ENCODE results near the gene TXNL1.
"Not testable (repeated sequence)": the region's sequence is repeated elsewhere in the genome, so short reads cannot be mapped to it uniquely, and the experiment has no call there.

Gene TXNL1

DNA sequence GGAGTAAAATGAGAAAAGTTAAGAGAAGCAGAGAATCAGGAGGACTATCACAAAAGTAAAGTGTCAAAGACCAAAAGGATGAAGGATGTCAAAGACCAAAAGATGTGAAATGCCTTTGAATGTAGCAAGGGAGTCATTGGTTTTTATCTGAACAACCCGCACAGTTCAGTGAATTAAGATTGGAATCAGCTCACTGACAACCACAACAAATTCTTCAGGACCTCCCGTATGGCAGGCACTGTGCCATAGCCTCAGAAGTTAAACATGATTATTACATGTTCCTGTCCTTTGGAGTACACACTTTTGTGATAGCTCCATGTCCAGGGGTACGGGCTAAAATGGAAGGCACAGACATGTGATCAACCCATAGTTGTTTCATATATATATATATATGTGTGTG lies 5.0 kb upstream of the TXNL1 start:
- DNase-seq: no peak

DNA sequence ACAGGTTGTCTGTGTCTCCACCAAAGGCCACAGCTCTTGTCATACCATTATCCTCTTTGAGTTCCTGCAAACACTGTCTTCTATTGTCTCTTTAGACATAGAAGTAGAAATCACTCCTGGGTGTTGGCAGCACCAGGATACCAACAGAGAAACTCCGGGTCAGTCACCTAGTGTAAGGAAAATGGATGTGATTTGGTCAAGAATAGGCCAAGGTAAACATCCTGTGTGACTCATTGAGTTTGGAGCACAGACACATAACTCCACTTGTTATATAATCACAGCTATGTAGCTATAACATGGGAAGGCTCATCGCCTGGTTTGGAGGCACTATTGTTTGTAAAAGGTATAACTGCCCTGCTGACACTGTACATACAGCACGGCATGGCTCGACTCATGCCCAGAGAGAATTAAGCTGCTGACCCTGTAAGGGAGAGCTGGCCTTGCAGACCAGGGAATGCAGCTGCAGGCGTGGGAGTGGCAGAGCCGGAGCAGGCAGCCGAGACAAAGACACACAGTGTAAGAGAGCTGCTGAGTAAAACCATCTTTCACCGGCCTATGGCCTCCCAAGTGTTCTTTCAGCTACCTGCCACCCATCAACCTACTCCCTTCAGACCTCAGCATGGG lies 3.4 kb upstream of the TXNL1 start:
- DNase-seq: no peak

DNA sequence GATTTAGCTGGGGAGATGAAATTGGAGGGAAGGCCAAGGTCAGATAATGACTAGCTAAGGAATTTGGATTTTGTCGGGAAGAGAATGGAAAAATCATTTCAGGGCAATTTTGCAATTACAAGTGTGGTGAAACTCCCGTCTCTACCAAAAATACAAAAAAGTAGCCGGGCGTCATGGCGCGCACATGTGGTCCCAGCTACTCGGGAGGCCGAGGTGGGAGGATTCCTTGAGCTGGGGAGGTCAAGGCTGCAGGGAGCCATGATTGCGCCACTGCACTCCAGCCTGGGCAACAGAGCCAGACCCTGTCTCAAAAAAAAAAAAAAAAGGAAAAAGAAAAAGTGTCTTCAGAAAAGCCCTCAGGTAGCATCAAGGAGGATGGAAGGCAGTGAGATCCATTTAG lies 1.2 kb upstream of the TXNL1 start:
- no peak for DNase-seq

DNA sequence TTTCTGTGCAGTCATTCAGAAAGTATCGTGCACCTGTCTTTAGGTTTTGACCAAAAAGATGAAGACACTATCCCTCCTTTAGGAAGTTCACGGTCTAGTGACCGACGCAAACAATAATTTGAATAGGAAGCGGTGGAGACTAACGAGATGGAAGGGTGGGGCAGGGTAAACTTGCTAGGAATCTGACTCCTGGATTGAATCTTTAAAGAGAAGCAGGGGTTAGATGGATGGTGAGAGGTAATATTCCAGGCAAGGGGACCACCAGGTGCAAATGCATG lies 651 bp upstream of the TXNL1 start:
- DNase-seq: no peak

DNA sequence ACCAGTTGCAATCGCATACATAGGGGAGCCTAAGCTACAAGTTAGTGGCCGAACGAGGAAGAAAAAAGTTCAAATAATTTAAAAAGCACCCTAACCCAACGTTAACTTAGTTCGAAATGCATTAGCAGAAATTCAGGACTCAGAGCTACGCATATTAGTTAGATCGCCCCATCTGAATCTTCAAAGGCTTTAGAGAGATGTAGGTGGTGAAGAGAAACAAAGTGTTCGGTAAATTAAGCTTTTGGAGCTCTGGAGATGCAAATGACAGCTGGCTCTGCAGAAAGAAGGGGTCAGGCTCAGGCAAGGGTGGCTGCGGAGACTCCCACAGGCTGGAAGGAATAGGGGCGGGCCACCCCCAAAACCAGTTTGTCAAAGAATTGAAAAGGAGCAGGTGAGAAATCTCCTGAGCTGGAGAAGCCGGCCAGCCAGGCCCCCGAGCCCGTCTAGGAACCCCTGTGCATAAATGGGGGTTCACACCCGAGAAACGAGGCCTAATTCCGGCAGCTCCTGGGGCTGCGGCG lies 621 bp downstream of the TXNL1 start:
- no peak for DNase-seq

DNA sequence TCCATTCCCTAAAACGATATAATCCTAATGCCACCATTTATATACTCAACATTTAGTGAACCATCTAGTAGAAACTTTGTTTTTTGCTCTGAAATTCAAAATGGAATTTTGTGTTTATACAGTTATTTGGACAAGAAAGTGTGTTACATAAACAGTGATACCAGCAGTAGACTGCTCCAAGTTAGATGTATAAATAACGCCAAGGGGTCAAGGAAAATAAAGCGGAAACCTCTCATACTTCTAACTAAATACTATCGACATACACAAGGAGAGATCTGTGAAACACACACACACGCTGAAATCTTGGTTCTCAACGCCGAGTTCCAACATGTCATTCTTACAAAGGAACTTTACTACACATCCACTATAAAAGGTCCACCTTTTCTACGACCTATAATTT lies 1.2 kb downstream of the TXNL1 start:
- DNase-seq: no peak

DNA sequence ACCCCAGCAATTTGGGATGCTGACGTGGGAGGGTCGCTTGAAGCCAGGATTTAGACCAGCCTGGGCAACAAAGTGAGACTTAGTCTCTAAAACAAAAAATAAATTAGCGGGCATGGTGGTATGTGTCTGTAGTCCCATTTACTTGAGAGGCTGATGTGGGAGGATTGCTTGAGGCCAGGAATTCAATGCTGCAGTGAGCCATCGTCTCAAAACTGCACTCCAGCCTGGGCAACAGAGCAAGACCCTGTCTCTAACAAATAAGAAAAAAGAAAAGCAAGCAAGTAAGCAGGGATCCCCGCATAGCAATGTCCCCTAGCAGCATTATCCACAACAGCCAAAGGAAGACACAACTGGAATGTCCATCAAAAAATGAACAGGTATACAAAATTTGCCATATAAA lies 3.4 kb downstream of the TXNL1 start:
- DNase-seq: no peak

DNA sequence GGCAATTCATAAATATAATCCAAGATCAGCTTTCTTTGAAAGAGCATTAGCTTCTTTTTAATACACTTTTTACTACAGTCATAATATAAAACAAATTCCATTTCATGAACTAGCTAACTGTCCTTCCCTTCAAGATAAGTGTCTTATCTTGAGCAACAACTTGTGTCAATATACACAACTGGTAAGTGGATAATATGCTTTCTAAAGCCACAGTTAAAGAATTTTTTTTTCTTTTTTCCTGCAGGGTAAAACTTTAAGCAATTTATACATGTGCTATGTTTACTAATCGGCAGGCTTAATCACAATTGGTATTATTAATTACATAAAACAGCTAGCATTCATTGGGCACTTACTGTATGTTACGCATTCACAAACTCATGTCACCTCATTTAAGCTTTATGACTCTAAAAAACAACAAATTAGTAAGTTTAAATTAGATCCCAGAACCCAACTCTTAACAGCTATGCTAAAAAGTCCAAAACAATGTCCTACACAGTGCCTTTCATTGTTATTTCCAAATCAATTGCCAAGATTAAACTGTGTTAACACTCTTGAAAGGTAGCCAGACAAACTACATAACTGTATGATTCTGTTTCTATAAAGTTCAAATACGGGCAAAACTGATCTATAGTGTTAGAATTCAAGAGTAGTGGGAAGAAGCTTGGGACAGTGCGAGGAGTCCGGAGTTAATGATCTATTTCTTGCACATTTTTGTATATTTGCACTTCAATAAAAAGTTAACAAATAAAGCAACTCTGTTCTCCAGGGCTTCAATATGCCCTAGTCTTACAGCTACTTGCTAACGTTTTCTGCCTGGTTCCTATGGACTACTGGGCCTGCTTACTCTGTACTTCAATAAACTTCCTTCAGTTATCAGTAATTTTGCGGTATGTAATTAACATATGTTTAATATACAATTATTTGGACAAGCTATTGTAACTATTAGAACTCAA lies 6.0 kb downstream of the TXNL1 start:
- no peak for DNase-seq

DNA sequence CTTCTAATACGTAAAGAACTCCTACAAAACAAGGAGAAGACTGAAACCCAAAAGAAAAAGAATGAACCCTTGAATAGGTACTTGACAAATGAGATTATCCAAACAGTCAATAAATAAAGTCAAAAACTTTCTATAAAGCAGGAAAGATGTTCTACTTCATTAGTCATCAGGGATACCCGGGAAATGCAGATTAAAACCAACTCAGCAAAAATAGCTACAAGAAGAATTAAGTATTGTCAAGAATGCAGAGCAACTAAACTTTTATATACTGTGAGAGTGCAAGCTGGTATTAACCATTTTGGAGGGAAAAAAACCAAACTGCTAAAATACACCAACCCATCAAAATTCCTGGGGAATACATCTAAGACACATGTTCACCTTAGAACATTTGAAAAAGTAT lies 10.4 kb downstream of the TXNL1 start:
- DNase-seq: no peak

DNA sequence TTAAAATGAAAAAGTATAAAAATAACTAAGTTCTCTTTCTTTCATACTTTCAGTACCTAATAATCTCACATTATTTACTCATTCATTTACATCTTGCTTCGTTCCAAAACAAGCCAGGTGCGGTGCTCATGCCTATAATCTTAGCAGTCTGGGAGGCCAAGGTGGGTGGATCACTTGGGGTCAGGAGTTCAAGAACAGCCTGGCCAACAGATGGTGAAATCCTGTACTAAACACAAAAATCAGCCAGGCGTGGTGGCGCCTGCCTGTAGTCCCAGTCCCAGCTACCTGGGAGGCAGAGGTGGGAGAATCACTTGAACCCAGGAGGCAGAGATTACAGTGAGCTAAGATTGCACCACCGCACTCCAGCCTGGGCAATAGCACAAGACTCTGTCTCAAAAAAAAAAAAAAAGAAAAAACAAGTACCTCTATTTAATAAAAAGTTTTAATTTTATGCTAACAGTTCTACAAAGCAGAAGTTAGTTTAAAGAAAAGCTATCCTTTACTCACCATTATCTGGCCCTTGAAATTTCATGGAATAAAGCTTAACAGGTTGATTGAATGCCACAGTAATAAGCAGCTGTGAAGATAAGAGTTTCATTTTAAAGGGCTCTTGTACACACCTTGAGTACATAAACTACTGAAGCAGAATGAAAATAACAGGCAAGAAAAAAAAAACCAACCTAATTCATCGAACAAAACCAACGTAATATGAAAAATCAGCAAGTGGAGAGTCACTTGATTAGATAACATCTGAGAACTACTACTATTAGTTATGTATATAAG lies 22.5 kb downstream of the TXNL1 start:
- no peak for DNase-seq

DNA sequence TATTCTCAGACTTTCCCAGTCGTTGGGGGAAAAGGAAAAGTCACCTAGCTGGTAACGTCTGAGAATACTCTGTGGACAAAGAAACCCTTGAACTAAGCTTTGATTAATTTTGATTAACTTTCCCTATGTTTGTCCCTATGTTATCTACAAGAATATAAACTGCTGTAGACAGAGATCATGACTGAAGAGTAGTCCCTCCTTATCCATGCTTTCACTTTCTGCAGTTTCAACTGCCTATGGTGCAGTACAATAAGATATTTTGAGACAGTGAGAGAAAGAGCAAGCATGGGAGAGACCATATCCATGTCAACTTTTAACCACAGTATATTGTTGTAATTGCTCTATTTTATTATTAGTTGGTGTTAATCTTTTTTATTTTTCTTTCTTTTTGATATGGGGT lies 31.8 kb downstream of the TXNL1 start:
- DNase-seq: no peak

DNA sequence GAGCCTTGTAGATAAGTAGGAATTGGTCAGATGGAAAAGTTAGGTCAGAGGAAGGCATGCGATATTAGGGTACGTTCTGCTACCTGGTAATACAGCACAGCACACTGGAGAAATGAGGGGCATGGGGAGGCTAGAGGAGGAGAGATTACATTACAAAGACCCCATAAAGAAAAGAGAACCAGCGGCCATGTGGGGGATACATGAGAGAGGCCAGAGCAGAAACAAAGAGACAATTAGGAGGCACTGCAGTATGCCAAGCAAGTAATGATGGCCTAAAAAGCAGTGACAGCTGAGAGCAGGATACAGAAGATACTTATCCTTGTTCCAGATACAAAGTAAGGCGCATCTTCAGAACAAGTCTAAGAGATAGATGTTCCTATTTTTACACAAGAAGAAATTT lies 40.0 kb downstream of the TXNL1 start:
- DNase-seq: no peak

DNA sequence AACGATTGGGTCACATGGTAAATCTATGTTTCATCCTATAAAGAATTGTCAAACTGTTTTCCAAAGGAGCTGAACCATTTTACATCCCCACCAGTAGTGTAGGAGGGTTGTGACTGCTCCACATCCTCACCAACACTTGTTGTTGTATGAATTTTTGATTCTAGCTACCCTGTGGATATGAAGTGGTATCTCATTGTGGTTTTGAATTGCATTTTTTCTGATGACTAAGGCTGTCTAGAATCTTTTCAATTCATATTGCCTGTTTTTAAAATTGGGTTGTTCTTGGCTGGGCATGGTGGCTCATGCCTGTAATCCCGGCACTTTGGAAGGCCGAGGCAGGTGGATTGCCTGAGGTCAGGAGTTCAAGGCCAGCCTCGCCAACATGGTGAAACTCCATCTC lies 44.5 kb downstream of the TXNL1 start:
- no peak for DNase-seq

DNA sequence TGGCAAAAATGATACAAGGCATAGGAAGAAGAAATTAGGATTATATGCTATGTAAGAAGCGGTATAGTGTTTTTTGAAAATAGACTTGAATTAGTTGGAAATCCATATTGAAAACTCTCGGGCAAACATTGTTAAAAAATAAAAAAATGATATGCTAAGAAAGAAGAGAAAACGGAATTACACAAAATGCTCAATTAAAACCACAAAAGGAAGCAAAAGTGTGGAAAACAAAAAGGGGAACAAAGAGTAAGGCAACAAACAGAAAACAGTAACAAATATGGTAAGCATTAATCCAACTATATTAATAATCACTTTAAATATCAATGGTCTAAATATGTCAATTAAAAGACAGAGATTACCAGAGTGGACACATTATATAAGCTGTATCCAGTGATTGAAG lies 58.4 kb downstream of the TXNL1 start:
- DNase-seq: no peak

DNA sequence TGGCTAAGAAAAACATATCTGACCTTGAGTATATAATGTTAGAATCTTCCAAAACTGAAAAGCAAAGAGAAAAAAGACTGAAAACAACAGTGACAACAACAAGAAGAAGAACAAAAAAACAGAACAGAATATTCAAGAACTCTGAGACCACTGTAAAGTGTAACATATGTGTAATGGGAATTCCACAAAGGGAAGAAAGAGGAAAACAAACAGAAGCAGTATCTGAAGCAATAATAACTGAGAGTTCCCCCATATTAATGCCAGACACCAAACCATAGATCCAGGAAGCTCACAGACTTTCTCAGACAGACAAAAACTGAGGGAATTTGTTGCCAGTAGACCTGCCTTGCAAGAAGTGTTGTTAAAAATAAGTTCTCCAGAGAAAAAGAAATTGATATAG lies 58.9 kb downstream of the TXNL1 start:
- DNase-seq: no peak

DNA sequence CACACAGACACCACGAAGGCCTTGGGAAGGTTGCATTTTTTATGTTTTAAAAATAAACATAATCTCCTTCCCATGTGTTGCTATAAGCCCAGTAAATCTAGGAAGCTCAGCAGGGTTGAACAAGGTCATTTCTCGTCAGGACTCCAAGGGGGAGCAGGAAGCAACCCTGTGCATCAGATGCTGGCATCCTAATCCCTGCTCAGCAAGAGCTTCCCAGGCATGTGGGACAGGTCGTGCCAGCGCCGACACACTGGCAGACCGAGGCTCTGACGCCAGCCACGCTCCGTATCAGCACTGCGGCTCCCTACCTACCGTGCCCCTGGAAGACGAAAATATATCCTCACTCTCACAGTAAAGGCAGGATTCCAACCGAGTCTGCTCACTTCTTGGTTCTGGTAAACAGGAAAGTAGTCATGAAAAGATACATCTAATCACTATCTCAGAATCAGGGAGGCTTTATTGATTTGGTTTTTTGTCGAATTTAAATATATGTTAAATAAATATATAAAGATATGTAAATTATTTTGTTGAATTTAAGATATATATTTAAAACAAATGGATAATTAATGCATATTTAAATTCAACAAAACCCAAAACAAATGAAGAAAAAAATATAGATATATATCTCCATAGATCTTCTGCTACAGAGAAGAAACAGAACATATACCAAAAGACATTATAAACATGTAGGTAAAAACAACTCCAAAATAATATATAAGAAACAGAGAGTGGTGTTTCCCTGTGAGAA lies 61.4 kb downstream of the TXNL1 start:
- no peak for DNase-seq

DNA sequence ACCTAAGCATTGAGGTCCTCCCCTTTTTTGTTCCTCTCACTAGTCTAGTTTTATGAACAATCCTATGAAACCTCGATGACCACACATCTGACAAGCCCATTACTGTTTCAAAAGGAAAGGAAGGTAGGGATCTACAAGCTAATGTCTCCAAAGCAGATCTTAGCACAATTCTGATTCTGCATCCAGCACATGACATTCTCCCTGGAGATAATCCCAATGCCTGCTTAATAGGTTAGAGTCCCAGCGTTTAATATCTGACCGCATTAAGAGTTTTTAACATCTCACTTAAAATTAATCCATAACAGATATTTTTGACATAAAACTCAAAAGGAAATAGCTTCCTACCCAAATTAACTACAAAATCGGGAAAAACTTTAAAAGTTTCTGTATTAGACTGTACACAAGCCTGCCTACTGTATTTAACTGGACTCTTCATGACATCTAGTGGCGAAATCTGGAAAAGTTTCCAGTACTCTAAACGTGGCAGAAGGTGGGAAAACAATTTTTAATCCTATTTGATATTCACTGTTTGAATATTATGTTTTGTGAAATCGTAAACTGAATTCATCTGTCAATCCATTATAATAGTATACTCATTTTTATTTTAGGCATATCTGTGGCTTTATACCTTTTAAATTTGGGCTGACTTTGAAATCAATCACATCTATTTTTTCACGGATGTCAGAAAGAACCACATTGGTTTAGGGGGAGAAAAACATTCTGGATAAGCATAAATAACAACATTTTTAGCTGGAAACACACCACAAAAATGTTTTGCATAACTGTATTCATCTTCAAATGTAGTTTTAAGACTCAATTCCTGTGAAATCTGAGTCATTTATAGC lies 62.4 kb downstream of the TXNL1 start:
- DNase-seq: no peak

DNA sequence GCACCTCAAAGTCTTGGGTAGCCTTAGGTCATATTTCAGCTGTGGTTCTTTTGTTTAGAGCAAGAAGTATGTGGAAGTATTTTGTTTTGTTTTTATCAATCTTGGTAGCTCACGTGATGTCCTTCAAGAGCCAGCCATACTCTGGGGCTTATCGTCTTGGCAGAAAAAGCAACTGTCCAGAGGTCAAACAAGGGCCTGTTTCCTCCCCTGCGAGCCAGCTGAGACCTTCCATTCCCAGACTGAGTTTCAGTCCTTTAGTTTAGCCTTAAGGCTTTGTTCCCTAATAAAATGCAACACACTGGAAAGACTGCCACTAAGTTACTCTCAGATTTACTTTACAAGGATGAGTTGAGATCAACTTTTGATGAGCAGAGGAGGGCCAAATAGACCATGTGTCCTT lies 63.5 kb downstream of the TXNL1 start:
- DNase-seq: no peak

DNA sequence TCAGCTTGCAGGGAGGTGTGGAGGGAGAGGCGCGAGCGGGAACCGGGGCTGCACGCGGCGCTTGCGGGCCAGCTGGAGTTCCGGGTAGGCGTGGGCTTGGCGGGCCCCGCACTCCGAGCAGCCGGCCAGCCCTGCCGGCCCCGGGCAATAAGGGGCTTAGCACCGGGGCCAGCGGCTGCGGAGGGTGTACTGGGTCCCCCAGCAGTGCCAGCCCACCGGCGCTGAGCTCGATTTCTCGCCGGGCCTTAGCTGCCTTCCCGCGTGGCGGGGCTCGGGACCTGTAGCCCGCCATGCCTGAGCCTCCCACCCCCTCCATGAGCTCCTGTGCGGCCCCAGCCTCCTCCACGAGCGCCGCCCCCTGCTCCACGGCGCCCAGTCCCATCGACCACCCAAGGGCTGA lies 66.1 kb downstream of the TXNL1 start:
- not testable (repeated sequence) for DNase-seq

DNA sequence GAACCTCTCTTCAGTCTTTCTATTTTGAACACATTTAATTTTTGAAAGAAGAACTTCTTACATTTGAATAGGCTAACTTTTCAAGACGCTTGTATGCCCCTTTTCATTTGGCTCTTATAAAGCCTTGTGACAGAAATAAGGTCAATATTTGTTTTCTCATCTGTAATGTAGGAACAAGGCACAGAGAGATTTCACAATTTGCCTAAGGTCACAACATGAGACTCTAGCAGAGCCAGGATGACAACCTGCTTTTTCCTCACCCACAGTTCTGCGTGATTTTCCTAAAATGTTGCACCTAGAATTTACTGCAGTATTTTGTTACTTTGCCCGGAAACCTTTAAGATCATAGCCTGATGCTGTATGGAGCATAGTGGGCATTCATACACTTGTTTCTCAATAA lies 67.4 kb downstream of the TXNL1 start:
- DNase-seq: no peak

DNA sequence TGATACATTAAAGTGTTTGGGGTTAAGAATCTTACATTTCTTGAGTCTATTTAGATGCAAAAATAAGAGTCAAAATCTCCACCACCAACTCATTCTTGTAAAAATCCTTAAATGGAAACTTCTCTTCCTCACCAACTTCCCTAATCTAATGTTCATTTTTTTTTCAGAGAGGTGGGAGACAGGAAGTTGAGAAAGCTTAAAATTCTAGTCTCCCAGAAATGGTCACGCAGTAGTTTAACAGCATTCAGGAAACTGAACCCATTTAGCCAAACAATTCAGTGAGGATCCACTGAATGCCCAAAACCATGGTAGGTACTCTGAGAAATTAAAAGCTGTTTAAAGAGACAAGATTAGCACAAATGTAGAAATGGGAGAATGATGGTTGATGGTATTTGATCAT lies 69.0 kb downstream of the TXNL1 start:
- DNase-seq: no peak

DNA sequence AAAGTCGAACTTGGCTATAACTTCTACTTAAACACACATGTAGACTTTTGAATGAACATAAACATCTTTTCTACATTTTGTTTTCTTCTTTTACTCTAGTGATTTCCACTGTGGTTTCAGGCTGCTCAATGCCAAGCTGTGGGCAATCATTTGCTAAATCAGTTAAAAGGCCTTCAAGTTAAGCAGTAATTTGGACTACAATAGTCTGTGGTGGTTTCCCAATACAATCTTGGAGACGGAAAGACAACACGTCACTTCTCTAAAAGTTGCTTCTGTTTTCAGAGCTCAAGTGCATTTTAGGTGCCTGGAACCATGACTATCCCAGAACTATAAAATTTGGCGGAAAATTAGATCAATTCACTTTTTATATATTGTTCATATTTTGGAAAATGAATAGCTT lies 69.4 kb downstream of the TXNL1 start:
- no peak for DNase-seq

Data from NCI-H510A (cell line).